Effector memory CD8-positive, alpha-beta T cell (primary cell): ENCODE measurements around the gene ANO2.

Experiments
- ATAC-seq: fragments of 150-1000 bp; cut with Tn5 transposase; replicated peaks from 2 replicates; pipeline ENCODE4 v1.10.0; 2021; ENCODE audit warnings: mild to moderate bottlenecking, moderate library complexity
- DNase-seq, 3 experiments: peaks; one replicate each; pipeline ENCODE4 v3.0.0; 2021
- H3K27ac Mint-ChIP-seq, 2 donors: one replicate each; pipeline ENCODE4 v1.8.0; 2022; ENCODE audit warnings: mild to moderate bottlenecking in 2 of 2, mixed read lengths in 2 of 2, moderate library complexity in 2 of 2
- H3K27me3 Mint-ChIP-seq, 2 donors: one replicate each; pipeline ENCODE4 v1.8.0; 2022; ENCODE audit warnings: mixed read lengths in 2 of 2
- H3K36me3 Mint-ChIP-seq: one replicate; pipeline ENCODE4 v1.8.0; 2022; ENCODE audit warnings: mild to moderate bottlenecking, moderate library complexity, mixed read lengths; ENCODE audit not compliant: insufficient read depth
- H3K4me1 Mint-ChIP-seq, 2 donors: one replicate each; pipeline ENCODE4 v1.8.0; 2022; ENCODE audit warnings: low read depth in 2 of 2, mixed read lengths in 2 of 2
- H3K4me3 Mint-ChIP-seq, 2 donors: one replicate each; pipeline ENCODE4 v1.8.0; 2022; ENCODE audit warnings: mild to moderate bottlenecking in 2 of 2, mixed read lengths in 2 of 2, moderate library complexity in 2 of 2
- H3K9me3 Mint-ChIP-seq, 2 donors: one replicate each; pipeline ENCODE4 v1.8.0; 2022; ENCODE audit warnings: mixed read lengths in 2 of 2
- total RNA-seq, 9 experiments: gene quantifications; one replicate each; lab custom pipeline; 2026; lab: John Stamatoyannopoulos, UW

The ANO2 gene
- 0 to 0.32 (median 0) reads per million in 9 experiments for total RNA-seq

DNA sequence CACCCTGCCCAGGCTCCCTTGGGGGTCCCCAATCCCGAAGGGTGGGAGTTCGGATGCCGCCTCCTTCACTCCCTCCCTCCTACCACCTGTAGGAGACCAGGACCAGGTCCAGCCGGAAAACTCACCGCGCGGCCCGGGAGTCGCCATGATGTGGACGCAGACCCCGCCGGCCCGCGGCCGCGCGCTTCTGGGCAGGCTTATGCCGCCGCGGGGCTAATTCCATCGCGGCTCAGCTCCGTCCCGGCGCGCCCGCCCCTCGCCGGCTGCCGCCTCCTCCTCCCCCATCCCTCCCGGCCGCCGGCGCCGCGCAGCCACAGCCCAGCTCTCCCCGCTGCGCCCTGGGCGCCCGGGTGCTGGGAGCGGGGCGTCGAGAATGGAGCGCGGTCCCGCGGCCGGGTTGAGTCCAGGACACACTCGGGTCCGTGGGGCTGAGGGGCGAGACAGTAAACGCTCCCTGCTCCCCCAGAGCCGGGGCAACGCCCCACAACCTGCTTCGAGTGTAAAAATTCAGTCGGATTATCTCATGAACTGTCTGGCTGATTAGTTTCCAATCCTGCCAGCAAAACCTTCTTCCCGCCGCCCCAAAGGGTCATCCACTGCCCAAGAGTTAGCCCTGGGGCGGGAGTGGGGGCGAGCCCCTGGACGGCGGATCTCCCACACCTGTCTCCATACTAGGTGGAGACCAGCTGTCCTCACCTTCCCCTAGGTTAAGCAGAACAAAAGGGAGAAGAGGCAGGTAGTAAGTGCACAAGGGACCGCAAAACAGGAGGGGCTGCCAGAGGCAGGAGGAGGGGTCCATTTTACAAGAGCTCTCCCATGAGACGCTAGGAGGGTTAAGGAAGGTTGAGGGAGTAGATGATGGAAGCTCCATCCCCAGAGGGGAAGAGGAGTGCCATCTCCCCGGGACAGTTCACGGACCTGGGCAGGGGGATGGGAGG is at the start of gene ANO2:
TSS of gene ANO2 (minus strand) at position 189 of the 938 bp plus-strand sequence. CDS start at position 147, 42 bp downstream.
- H3K4me1 Mint-ChIP-seq, result peaks cover 0 to 5% of the 10 kb centered on the region in 2 donors
- peaks cover 79 to 94% of the 10 kb centered on the region in 2 donors for H3K27me3 Mint-ChIP-seq
- H3K36me3 Mint-ChIP-seq, result no peaks in the 10 kb centered on the region
- DNase-seq (no peak), ATAC-seq (no peak)
- H3K27ac Mint-ChIP-seq, result no peak within 1 kb of the TSS
- no peak within 1 kb of the TSS for H3K4me3 Mint-ChIP-seq
- no peaks in the 10 kb centered on the region for H3K9me3 Mint-ChIP-seq

DNA sequence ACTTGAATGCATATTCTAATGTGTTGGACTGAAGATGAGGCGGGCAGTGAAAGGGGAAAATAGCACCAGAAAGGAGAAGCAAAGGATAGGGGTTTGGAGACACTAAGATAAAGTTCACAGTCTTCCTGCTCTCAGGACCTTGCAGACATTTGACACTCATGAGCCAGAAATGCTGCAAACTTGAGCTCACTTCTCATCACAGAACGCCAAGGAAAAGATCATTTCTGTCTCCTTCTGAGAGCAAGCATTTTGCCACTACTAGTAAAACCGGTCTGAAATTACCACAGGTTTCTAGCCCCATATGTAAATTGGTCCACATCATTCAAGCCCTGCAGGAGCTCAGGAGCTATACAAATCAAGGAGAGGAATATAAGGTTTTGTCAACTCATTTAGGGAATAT is 44.6 kb upstream of the ANO2 start:
- Mint-ChIP-seq H3K9me3 (no peaks in the 10 kb centered on the region), H3K4me3 (no peak overlapping the region), H3K27me3 (peaks cover 10 to 11% of the 10 kb centered on the region in 2 donors), H3K36me3 (peaks cover 3% of the 10 kb centered on the region), H3K4me1 (peaks cover 2 to 3% of the 10 kb centered on the region in 2 donors), H3K27ac (no peak overlapping the region)
- no peak for DNase-seq
- ATAC-seq, result no peak

GRCh38 chr12:5988659-5989116 is 43.6 kb upstream of the ANO2 start:
- no peak overlapping the region for H3K4me3 Mint-ChIP-seq
- no peaks in the 10 kb centered on the region for H3K9me3 Mint-ChIP-seq
- DNase-seq, result peak; percentile 52 to 62 (median 57)
- ATAC-seq, result peak; percentile 81
- H3K36me3 Mint-ChIP-seq, result peaks cover 3% of the 10 kb centered on the region
- H3K4me1 Mint-ChIP-seq, result peaks cover 2 to 3% of the 10 kb centered on the region in 2 donors
- no peak overlapping the region for H3K27ac Mint-ChIP-seq
- peaks cover under 1 to 2% of the 10 kb centered on the region in 2 donors for H3K27me3 Mint-ChIP-seq

DNA sequence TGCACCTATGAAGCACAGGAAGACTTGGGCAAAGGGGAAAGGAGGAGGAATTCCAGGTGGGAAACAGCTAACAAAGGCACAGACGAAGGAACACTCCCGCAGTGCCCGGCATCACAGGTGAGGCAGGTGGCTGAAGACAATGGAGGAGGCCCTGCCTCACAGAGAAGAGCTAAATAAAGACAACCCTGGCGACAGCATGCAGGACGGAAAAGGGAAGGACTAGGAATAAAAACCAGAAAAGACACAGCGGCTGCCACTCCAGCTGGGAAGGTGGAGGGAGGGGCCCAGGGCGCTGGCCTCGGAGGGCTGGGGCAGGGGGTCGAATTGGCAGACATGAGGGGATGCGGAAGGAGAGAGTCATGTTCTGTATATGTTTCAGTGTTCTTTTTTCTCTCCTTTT is 43.0 kb upstream of the ANO2 start:
- ATAC-seq (no peak), DNase-seq (no peak)
- peaks cover 3% of the 10 kb centered on the region for H3K36me3 Mint-ChIP-seq
- H3K27me3 Mint-ChIP-seq, result no peaks in the 10 kb centered on the region
- no peaks in the 10 kb centered on the region for H3K9me3 Mint-ChIP-seq
- no peak overlapping the region for H3K4me3 Mint-ChIP-seq
- H3K27ac Mint-ChIP-seq, result no peak overlapping the region
- H3K4me1 Mint-ChIP-seq, result peaks cover 2 to 3% of the 10 kb centered on the region in 2 donors

DNA sequence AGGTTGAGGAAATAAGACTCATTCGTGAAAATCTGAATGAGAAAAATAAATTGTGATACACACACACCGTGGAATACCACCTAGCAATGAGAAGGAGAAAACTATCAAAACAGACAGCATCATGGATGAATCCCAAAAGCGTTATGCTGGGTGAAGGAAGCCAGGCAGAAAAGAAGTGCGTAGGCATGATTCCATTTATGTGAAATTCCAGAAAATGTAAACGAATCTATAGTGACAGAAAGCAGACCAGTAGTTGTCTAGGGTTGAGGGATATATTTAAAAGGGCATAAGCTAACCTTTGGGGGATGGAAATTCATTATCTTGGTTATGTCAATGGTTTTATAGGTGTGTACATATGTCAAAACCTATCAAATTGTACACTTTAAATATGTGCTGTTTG is 42.5 kb upstream of the ANO2 start:
- peaks cover 3% of the 10 kb centered on the region for H3K36me3 Mint-ChIP-seq
- no peaks in the 10 kb centered on the region for H3K27me3 Mint-ChIP-seq
- no peak overlapping the region for H3K27ac Mint-ChIP-seq
- H3K4me3 Mint-ChIP-seq, result no peak overlapping the region
- H3K4me1 Mint-ChIP-seq, result peaks cover 2 to 3% of the 10 kb centered on the region in 2 donors
- DNase-seq, result no peak
- ATAC-seq, result no peak
- no peaks in the 10 kb centered on the region for H3K9me3 Mint-ChIP-seq

GRCh38 chr12:5985471-5985870 is 40.4 kb upstream of the ANO2 start:
- no peaks in the 10 kb centered on the region for H3K9me3 Mint-ChIP-seq

GRCh38 chr12:5984873-5985272 is 39.8 kb upstream of the ANO2 start:
- ATAC-seq (no peak), DNase-seq (no peak)
- Mint-ChIP-seq H3K4me1 (peaks cover 2 to 3% of the 10 kb centered on the region in 2 donors), H3K27me3 (no peaks in the 10 kb centered on the region), H3K36me3 (peaks cover 3% of the 10 kb centered on the region), H3K4me3 (no peak overlapping the region), H3K27ac (no peak overlapping the region), H3K9me3 (no peaks in the 10 kb centered on the region)

More at GRCh38 chr12:5985471-5985870, 40.4 kb upstream of the ANO2 start:
- H3K36me3 Mint-ChIP-seq, result peaks cover 3% of the 10 kb centered on the region
- no peak overlapping the region for H3K4me3 Mint-ChIP-seq
- DNase-seq (no peak), ATAC-seq (no peak)
- H3K4me1 Mint-ChIP-seq, result peaks cover 2 to 3% of the 10 kb centered on the region in 2 donors
- no peak overlapping the region for H3K27ac Mint-ChIP-seq
- no peaks in the 10 kb centered on the region for H3K27me3 Mint-ChIP-seq

- H3K27ac Mint-ChIP-seq, result no peak overlapping the region
- ATAC-seq (no peak), DNase-seq (no peak)
- no peaks in the 10 kb centered on the region for H3K4me1 Mint-ChIP-seq
- H3K9me3 Mint-ChIP-seq, result no peaks in the 10 kb centered on the region
- H3K36me3 Mint-ChIP-seq, result peaks cover 3% of the 10 kb centered on the region
- H3K27me3 Mint-ChIP-seq, result peaks cover 1 to 5% of the 10 kb centered on the region in 2 donors
- H3K4me3 Mint-ChIP-seq, result no peak overlapping the region
Observed at GRCh38 chr12:5982106-5982505, 37.0 kb upstream of the ANO2 start.

GRCh38 chr12:5977556-5977955 is 32.5 kb upstream of the ANO2 start:
- ATAC-seq, result no peak
- Mint-ChIP-seq H3K4me3 (no peak overlapping the region), H3K27me3 (peaks cover 41 to 47% of the 10 kb centered on the region in 2 donors), H3K27ac (no peak overlapping the region), H3K36me3 (no peaks in the 10 kb centered on the region), H3K4me1 (no peaks in the 10 kb centered on the region), H3K9me3 (no peaks in the 10 kb centered on the region)
- DNase-seq, result no peak

DNA sequence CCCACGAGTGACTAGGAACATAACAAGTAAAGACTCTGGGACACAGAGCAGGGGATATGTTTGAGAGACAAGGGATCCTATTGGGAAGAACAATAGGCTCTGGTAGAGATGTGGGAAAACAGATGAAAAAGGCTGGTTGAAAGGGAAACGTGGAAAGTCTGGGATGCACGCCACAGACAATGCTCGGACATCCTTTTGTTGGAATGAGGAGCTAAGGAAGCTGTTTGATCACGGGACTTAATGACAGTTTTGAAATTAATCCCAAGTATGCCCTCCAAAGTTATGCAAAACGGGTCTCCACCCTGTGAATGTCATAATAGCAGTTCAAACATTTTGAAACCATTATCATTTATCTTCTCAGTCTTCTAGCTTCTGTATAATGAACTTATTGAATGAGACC is 31.7 kb upstream of the ANO2 start:
- Mint-ChIP-seq H3K36me3 (no peaks in the 10 kb centered on the region), H3K27me3 (peaks cover 48 to 55% of the 10 kb centered on the region in 2 donors), H3K4me3 (no peak overlapping the region), H3K27ac (no peak overlapping the region), H3K4me1 (no peaks in the 10 kb centered on the region), H3K9me3 (no peaks in the 10 kb centered on the region)
- ATAC-seq (no peak), DNase-seq (no peak)

DNA sequence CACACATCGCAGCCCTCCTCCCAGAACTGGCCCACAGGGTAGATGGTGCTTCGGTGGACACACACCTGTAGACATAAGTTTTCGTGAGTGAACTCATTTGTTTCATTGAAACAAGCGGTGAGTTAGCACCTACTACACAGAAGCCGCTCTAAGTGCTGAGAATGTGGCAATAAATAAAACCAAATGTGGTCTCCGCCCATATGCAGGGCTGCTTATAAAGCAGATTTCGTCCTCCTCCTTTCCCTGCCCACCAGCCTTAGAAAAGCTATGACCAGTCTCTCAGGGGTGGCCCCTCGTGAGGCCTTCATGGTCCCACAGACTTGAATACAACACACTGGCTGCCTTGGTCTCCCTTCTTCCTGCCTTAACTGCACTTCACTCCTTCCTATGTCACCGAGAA is 31.1 kb upstream of the ANO2 start:
- Mint-ChIP-seq H3K4me3 (no peak overlapping the region), H3K4me1 (no peaks in the 10 kb centered on the region), H3K27ac (no peak overlapping the region), H3K9me3 (no peaks in the 10 kb centered on the region), H3K36me3 (no peaks in the 10 kb centered on the region), H3K27me3 (peaks cover 54 to 60% of the 10 kb centered on the region in 2 donors)
- no peak for ATAC-seq
- no peak for DNase-seq

DNA sequence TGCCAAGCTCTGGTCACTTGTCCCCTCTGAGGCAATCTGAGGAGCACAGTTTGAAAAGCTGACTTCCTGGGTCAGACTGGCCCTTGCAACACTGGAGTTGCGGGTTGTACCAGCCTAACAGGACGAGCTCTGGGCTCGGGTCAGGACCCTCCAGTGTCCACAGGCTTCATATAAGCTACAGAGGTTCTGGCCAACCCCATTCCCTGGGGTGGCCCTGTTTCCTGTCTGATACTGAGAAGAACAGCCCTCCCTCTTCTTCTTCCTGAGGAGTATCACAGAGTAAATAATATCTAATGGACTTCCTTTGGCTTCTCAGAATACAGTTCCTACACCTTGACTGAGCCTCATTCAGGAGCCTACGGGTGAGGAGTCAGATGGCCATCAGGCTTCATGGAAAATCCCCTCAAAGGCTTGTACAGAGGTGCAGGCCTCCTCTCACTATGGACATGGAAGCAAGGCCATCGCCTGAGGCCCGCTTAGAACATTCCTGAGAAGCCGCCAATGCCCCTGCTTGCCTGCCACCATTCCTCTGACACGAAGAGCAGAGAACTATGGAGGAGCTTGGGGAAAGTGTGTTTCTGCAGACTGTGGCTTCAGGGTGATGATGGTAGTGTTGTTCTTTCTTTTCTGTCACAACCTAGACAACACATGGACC is 28.5 kb upstream of the ANO2 start:
- H3K4me1 Mint-ChIP-seq, result no peaks in the 10 kb centered on the region
- DNase-seq (no peak), ATAC-seq (no peak)
- H3K27me3 Mint-ChIP-seq, result peaks cover 77 to 86% of the 10 kb centered on the region in 2 donors
- H3K9me3 Mint-ChIP-seq, result no peaks in the 10 kb centered on the region
- no peaks in the 10 kb centered on the region for H3K36me3 Mint-ChIP-seq
- H3K27ac Mint-ChIP-seq, result no peak overlapping the region
- no peak overlapping the region for H3K4me3 Mint-ChIP-seq

DNA sequence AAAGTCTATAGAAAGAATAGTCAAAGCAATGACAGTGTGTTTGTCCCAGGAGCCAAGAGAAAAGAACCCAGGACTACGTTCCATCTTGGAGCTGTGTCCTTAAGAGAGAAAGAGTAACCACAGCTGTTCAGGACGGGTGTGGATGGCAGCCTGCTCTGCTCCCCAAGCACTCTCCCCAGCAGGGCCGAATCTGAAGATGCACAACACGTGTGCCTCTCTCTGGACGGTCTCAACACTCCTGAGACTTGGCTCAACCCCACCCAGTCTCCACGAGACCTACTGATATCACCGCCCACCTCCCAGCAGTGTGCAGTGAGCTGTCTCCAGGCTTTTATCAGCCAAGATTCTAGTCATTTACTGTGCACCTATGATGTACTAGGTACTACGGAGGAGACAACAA is 27.3 kb upstream of the ANO2 start:
- peaks cover 77 to 97% of the 10 kb centered on the region in 2 donors for H3K27me3 Mint-ChIP-seq
- H3K9me3 Mint-ChIP-seq, result no peaks in the 10 kb centered on the region
- H3K27ac Mint-ChIP-seq, result no peak overlapping the region

More for the DNA sequence above, 27.3 kb upstream of the ANO2 start:
- ATAC-seq, result no peak
- DNase-seq, result no peak
- no peak overlapping the region for H3K4me3 Mint-ChIP-seq
- no peaks in the 10 kb centered on the region for H3K4me1 Mint-ChIP-seq
- H3K36me3 Mint-ChIP-seq, result no peaks in the 10 kb centered on the region
